ENCODE results near the gene CDK5R1. TPM values are rescaled to one million over a fixed set of nuclear protein-coding genes. Genes with fewer than 3 reads are reported as not detected.
A peak's percentile ranks its signal among the peaks of the same experiment; 100 is the strongest.

Gene CDK5R1
- total RNA-seq, 1 donor from 2014 or later = 34.1 TPM

DNA sequence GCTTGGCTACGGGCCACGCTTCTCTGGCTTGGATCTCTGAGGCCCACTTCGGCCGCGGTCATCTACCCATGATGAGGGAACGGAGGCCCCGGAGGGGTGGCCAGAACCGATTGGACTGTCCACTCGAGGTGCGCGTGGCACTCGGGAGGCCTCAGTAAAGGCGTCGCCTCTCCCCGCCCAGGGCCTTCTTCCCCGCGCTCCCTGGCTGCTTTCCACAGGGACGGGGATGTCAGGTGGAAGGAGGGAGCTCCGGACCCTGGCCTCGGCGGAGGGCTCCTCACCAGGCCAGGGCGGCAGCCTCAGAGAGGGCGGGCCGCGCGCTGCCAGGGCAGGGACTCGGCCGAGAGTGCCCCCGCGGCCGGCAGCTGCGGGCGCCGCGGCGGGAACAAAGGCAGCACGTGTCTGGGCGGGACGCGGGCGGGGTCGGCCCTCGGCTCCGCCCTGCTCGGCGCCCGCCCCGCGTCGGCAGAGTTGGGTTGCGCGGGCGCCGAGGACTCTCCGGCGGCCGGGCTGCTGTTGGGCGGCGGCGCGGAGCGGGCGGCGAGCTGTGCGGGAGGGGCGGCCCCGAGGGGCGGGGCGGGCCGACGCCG lies 587 bp upstream of the CDK5R1 start:
- DNase-seq (ENCODE audit: low read depth, low spot score) = no peak
- no peaks in the 10 kb centered on the region for H3K9me3 Mint-ChIP-seq
- H3K36me3 Mint-ChIP-seq (ENCODE audit: low read depth) = peaks cover 13% of the 10 kb centered on the region
- H3K4me3 Mint-ChIP-seq = peak overlapping the region; percentile 87
- TF ChIP-seq CTCF (conservative IDR thresholded peaks at IDR 0.05) = no peak
- peak overlapping the region; percentile 88 for H3K27ac Mint-ChIP-seq (ENCODE audit: unreplicated experiment)
- peaks cover 64% of the 10 kb centered on the region for H3K4me1 Mint-ChIP-seq
- no peaks in the 10 kb centered on the region for H3K27me3 Mint-ChIP-seq (ENCODE audit: low read depth)

DNA sequence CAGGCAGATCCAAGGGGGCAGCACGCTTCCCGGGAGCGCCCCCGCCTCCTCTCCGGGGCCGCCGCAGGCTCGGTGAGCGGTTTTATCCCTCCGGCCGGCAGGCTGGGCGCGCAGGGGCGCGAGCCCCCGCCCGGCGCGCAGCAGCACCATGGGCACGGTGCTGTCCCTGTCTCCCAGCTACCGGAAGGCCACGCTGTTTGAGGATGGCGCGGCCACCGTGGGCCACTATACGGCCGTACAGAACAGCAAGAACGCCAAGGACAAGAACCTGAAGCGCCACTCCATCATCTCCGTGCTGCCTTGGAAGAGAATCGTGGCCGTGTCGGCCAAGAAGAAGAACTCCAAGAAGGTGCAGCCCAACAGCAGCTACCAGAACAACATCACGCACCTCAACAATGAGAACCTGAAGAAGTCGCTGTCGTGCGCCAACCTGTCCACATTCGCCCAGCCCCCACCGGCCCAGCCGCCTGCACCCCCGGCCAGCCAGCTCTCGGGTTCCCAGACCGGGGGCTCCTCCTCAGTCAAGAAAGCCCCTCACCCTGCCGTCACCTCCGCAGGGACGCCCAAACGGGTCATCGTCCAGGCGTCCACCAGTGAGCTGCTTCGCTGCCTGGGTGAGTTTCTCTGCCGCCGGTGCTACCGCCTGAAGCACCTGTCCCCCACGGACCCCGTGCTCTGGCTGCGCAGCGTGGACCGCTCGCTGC lies 832 bp downstream of the CDK5R1 start:
- H3K27me3 Mint-ChIP-seq (ENCODE audit: low read depth) = no peaks in the 10 kb centered on the region
- peak overlapping the region; percentile 2 for H3K27ac Mint-ChIP-seq (ENCODE audit: unreplicated experiment)
- no peak for DNase-seq (ENCODE audit: low read depth, low spot score)
- peaks cover 15% of the 10 kb centered on the region for H3K36me3 Mint-ChIP-seq (ENCODE audit: low read depth)
- no peak for TF ChIP-seq CTCF (conservative IDR thresholded peaks at IDR 0.05)
- peaks cover 75% of the 10 kb centered on the region for H3K4me1 Mint-ChIP-seq
- H3K9me3 Mint-ChIP-seq = no peaks in the 10 kb centered on the region
- H3K4me3 Mint-ChIP-seq = peak overlapping the region; percentile 89

- H3K27me3 Mint-ChIP-seq (ENCODE audit: low read depth) = no peaks in the 10 kb centered on the region
These were observed 1.4 kb downstream of the CDK5R1 start for GRCh38 chr17:32488177-32488542.

DNA sequence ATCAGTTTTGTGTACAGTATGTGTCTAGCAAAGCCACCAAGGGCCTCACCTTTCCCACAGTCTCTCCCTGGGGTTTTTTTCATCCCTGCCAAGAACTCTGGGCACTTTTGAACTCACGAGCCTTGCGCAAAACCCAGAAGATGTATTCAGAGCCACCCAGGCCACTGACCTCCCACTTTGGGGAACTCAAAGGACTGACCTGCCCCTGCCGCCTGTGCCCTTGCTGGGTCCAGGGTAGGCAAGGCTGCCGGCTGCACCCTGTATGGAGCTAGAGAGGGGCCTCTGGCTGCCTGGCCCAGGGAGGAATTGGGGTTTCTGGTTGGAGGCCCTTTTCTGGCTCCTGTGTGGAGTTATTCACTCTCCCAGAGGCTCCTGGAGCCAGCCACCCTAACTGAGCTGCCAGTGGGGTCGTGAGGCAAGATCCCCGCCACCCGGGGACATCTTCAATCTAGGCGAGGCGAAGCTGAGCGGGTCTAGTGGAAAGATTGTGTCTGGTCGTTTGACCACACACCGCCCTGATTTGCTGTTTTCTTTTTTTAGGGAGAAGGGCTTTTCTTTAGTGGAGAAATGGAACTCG lies 1.9 kb downstream of the CDK5R1 start:
- Mint-ChIP-seq H3K4me3 (peak overlapping the region; percentile 89), H3K27me3 (ENCODE audit: low read depth) (no peaks in the 10 kb centered on the region), H3K27ac (ENCODE audit: unreplicated experiment) (peak overlapping the region; percentile 67), H3K4me1 (peaks cover 70% of the 10 kb centered on the region), H3K9me3 (no peaks in the 10 kb centered on the region), H3K36me3 (ENCODE audit: low read depth) (peaks cover 15% of the 10 kb centered on the region)
- no peak for DNase-seq (ENCODE audit: low read depth, low spot score)
- TF ChIP-seq CTCF (conservative IDR thresholded peaks at IDR 0.05) = no peak

More at GRCh38 chr17:32488177-32488542, 1.4 kb downstream of the CDK5R1 start:
- DNase-seq (ENCODE audit: low read depth, low spot score) = no peak
- peaks cover 15% of the 10 kb centered on the region for H3K36me3 Mint-ChIP-seq (ENCODE audit: low read depth)
- H3K27ac Mint-ChIP-seq (ENCODE audit: unreplicated experiment) = no peak overlapping the region
- no peaks in the 10 kb centered on the region for H3K9me3 Mint-ChIP-seq
- H3K4me3 Mint-ChIP-seq = peak overlapping the region; percentile 89
- H3K4me1 Mint-ChIP-seq = peaks cover 76% of the 10 kb centered on the region
- TF ChIP-seq CTCF (conservative IDR thresholded peaks at IDR 0.05) = no peak

GRCh38 chr17:32489320-32490100 lies 2.7 kb downstream of the CDK5R1 start:
- peak overlapping the region; percentile 65 for H3K27ac Mint-ChIP-seq (ENCODE audit: unreplicated experiment)
- no peak for DNase-seq (ENCODE audit: low read depth, low spot score)
- no peak for TF ChIP-seq CTCF (conservative IDR thresholded peaks at IDR 0.05)

More at GRCh38 chr17:32489320-32490100, 2.7 kb downstream of the CDK5R1 start:
- Mint-ChIP-seq H3K9me3 (no peaks in the 10 kb centered on the region), H3K4me1 (peaks cover 62% of the 10 kb centered on the region), H3K27me3 (ENCODE audit: low read depth) (no peaks in the 10 kb centered on the region), H3K4me3 (peak overlapping the region; percentile 89), H3K36me3 (ENCODE audit: low read depth) (peaks cover 15% of the 10 kb centered on the region)
